Measurements from ENCODE around the gene PPFIA1. TPM values are rescaled to one million over a fixed set of nuclear protein-coding genes. Genes with fewer than 3 reads are reported as not detected.

PPFIA1 gene
- total RNA-seq, 1 experiment from 2014 or later, result 63.4 TPM

- H2BK15ac ChIP-seq (ENCODE audit: low read depth, low read length), result no peak overlapping the region
- Mint-ChIP-seq H3K4me3 (no peak overlapping the region), H3K36me3 (ENCODE audit: insufficient read depth in 1 of 3, low read depth in 3 of 3) (peaks cover 34 to 81% (median 69%) of the 10 kb centered on the region in 3 experiments), H3K27ac (no peak overlapping the region), H3K27me3 (ENCODE audit: low read depth) (no peaks in the 10 kb centered on the region), H3K9me3 (no peaks in the 10 kb centered on the region), H3K4me1 (no peaks in the 10 kb centered on the region)
- H2BK120ac ChIP-seq (ENCODE audit: low read depth, low read length, poor library complexity, severe bottlenecking), result no peak overlapping the region
- H3K4ac ChIP-seq (ENCODE audit: low read depth, low read length), result no peak overlapping the region
- H3K23me2 ChIP-seq (ENCODE audit: insufficient read length, low read depth, low read length, poor library complexity, severe bottlenecking), result no peaks in the 10 kb centered on the region
- no peak overlapping the region for H4K91ac ChIP-seq (ENCODE audit: insufficient read length, low read depth, low read length)
- no peak overlapping the region for H2BK5ac ChIP-seq (ENCODE audit: insufficient read length, low read length)
- H3K56ac ChIP-seq (ENCODE audit: insufficient read length, low read depth, low read length), result no peak overlapping the region
- peaks cover 4% of the 10 kb centered on the region for H3K79me1 ChIP-seq (ENCODE audit: insufficient read depth, low read depth, low read length, poor library complexity, severe bottlenecking)
- H2AFZ ChIP-seq (ENCODE audit: low read length), result no peak overlapping the region
- H3K9me3 ChIP-seq (ENCODE audit: control insufficient read depth, low read depth, low read length), result no peaks in the 10 kb centered on the region
- H3K23ac ChIP-seq (ENCODE audit: insufficient read length, low read depth, low read length), result no peak overlapping the region
- no peak overlapping the region for H3K14ac ChIP-seq (ENCODE audit: insufficient read depth, low read length)
- no peak overlapping the region for H3K9ac ChIP-seq (ENCODE audit: extremely low read depth, insufficient read length, low read length)
- no peaks in the 10 kb centered on the region for H3K79me2 ChIP-seq (ENCODE audit: insufficient read depth, low read length)
- no peaks in the 10 kb centered on the region for H3K27me3 ChIP-seq (ENCODE audit: insufficient read depth, low read length)
- no peaks in the 10 kb centered on the region for H4K20me1 ChIP-seq (ENCODE audit: control insufficient read depth, insufficient read depth, insufficient read length)
- no peaks in the 10 kb centered on the region for H3K4me1 ChIP-seq (ENCODE audit: insufficient read depth, low read length)
- no CpG with 5 or more reads among the region's 2 CpGs for WGBS (ENCODE audit: extremely low coverage, insufficient read length, low lambda C conversion rate)
- no peak for DNase-seq
- no peak overlapping the region for H2BK12ac ChIP-seq (ENCODE audit: insufficient read length, low read depth, low read length)
- H4K8ac ChIP-seq (replicated peaks; ENCODE audit: insufficient read length, low read depth, low read length), result no peak overlapping the region
- H3K18ac ChIP-seq (ENCODE audit: insufficient read length, low read depth, low read length), result no peak overlapping the region
- TF ChIP-seq CTCF (conservative IDR thresholded peaks at IDR 0.05), result no peak
- no peak overlapping the region for H4K5ac ChIP-seq (ENCODE audit: insufficient read length, low read depth, low read length)
- no peak overlapping the region for H3K4me2 ChIP-seq (ENCODE audit: insufficient read depth, insufficient read length, low read length)
- H3K27ac ChIP-seq (ENCODE audit: insufficient read length, low read depth, low read length), result no peak overlapping the region
- H2AK5ac ChIP-seq (ENCODE audit: insufficient read length, low read length), result no peak overlapping the region
- no peak overlapping the region for H2BK20ac ChIP-seq (ENCODE audit: low read depth, low read length, poor library complexity, severe bottlenecking)
- H3T11ph ChIP-seq (ENCODE audit: low read length), result no peak overlapping the region
Observed at GRCh38 chr11:70353329-70353728, 82.8 kb downstream of the PPFIA1 start.

All from H9 (cell line).